Measurements from ENCODE around the gene KANSL1. TPM values are rescaled to one million over a fixed set of nuclear protein-coding genes. Genes with fewer than 3 reads are reported as not detected.

Gene KANSL1
- total RNA-seq, 1 experiment from 2014 or later: 72.7 TPM

DNA sequence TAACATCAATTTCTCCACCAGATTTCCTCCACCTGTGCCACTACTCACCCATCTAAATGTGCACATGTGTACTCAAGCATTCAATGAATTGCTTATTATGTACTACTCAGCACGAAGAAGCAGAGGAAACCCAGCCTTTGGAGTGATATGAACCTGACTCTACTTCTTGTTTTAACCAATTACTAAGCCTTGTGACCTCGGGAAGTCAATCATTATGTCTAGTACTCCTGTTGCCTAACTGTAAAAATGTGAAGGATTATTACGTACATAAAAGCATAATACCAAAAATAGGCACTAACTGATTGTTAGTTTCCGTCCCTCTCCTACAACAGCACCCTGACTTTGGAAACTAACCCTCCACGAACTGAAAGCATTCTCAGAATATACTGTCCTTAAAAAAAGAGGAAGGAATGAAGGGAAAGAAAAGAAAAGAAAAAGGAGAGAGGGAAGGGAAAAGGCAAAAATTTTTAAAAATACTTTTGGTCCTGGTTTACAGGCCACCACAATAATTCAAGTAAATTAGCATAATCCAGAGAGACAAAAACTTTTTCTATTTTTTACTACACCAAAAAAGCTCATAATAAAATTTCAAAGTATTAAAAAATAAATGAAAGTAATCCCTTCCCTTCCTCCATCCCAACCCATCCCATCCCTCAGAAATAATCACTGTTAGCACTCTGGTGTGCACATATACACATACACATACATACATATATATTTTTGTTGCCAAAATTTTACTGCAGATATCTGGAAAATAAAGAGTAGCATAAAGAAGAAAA lies 53.6 kb downstream of the KANSL1 start:
- TF ChIP-seq TEAD4 (CRISPR knock-in tag; IDR thresholded peaks at IDR 0.05): no peak
- TF ChIP-seq, protein P1, sequence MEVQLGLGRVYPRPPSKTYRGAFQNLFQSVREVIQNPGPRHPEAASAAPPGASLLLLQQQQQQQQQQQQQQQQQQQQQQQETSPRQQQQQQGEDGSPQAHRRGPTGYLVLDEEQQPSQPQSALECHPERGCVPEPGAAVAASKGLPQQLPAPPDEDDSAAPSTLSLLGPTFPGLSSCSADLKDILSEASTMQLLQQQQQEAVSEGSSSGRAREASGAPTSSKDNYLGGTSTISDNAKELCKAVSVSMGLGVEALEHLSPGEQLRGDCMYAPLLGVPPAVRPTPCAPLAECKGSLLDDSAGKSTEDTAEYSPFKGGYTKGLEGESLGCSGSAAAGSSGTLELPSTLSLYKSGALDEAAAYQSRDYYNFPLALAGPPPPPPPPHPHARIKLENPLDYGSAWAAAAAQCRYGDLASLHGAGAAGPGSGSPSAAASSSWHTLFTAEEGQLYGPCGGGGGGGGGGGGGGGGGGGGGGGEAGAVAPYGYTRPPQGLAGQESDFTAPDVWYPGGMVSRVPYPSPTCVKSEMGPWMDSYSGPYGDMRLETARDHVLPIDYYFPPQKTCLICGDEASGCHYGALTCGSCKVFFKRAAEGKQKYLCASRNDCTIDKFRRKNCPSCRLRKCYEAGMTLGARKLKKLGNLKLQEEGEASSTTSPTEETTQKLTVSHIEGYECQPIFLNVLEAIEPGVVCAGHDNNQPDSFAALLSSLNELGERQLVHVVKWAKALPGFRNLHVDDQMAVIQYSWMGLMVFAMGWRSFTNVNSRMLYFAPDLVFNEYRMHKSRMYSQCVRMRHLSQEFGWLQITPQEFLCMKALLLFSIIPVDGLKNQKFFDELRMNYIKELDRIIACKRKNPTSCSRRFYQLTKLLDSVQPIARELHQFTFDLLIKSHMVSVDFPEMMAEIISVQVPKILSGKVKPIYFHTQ (CRISPR knock-in tag; IDR thresholded peaks at IDR 0.05): no peak
- no peak for TF ChIP-seq STAT6 (CRISPR knock-in tag; conservative IDR thresholded peaks at IDR 0.05; ENCODE audit: low read depth)
- TF ChIP-seq MYBL2 (CRISPR knock-in tag; IDR thresholded peaks at IDR 0.05): no peak
- no peak for TF ChIP-seq MLX (CRISPR knock-in tag; IDR thresholded peaks at IDR 0.05)
- no peak for TF ChIP-seq ZNF532 (CRISPR knock-in tag; IDR thresholded peaks at IDR 0.05; ENCODE audit: borderline replicate concordance)
- TF ChIP-seq NR3C1 (CRISPR knock-in tag; conservative IDR thresholded peaks at IDR 0.05; ENCODE audit: low read depth): no peak
- TF ChIP-seq, protein P2, sequence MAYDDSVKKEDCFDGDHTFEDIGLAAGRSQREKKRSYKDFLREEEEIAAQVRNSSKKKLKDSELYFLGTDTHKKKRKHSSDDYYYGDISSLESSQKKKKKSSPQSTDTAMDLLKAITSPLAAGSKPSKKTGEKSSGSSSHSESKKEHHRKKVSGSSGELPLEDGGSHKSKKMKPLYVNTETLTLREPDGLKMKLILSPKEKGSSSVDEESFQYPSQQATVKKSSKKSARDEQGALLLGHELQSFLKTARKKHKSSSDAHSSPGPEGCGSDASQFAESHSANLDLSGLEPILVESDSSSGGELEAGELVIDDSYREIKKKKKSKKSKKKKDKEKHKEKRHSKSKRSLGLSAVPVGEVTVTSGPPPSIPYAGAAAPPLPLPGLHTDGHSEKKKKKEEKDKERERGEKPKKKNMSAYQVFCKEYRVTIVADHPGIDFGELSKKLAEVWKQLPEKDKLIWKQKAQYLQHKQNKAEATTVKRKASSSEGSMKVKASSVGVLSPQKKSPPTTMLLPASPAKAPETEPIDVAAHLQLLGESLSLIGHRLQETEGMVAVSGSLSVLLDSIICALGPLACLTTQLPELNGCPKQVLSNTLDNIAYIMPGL (CRISPR knock-in tag; IDR thresholded peaks at IDR 0.05): no peak
- H3K27ac Mint-ChIP-seq: peak overlapping the region; percentile 88
- no peaks in the 10 kb centered on the region for H3K36me3 Mint-ChIP-seq
- no peaks in the 10 kb centered on the region for H3K27me3 Mint-ChIP-seq (ENCODE audit: low read depth)
- no peak overlapping the region for H3K4me3 Mint-ChIP-seq
- ChIA-PET POLR2A (interaction anchor here (0.7 kb wide), 1 partner anchor 31 kb away, joined by 7 read pairs; no protein-coding TSS in a partner anchor), CTCF (no interaction called here)
- ATAC-seq (no peak), DNase-seq (ENCODE audit: low spot score) (no peak)
- peaks cover 83% of the 10 kb centered on the region for H3K4me1 Mint-ChIP-seq
- no peaks in the 10 kb centered on the region for H3K9me3 Mint-ChIP-seq

- ChIA-PET POLR2A (no interaction called here), CTCF (no interaction called here)
- TF ChIP-seq GRHL2 (CRISPR knock-in tag; IDR thresholded peaks at IDR 0.05; ENCODE audit: insufficient replicate concordance, severe bottlenecking) (no peak), OVOL2 (CRISPR knock-in tag; IDR thresholded peaks at IDR 0.05; ENCODE audit: borderline replicate concordance) (no peak), ZNF423 (CRISPR knock-in tag; IDR thresholded peaks at IDR 0.05) (no peak), ESRRA (CRISPR knock-in tag; IDR thresholded peaks at IDR 0.05; ENCODE audit: borderline replicate concordance) (no peak), GABPB1 (CRISPR knock-in tag; IDR thresholded peaks at IDR 0.05) (no peak)
- DNase-seq (ENCODE audit: low spot score): no peak
- Mint-ChIP-seq H3K27ac (no peak overlapping the region), H3K9me3 (no peaks in the 10 kb centered on the region), H3K4me3 (no peak overlapping the region), H3K4me1 (peaks cover 78% of the 10 kb centered on the region), H3K27me3 (ENCODE audit: low read depth) (no peaks in the 10 kb centered on the region), H3K36me3 (no peaks in the 10 kb centered on the region)
- no peak for ATAC-seq
Measured at GRCh38 chr17:46138473-46138872, 54.8 kb downstream of the KANSL1 start.

Data from WTC11 (cell line).